Ovary (tissue), 3 donors: ENCODE measurements around the gene TM7SF2.

Experiments used
- POLR2A ChIP-seq: fragments of 450-650 bp; IDR thresholded peaks from one replicate; pipeline ENCODE4 v1.6.1; 2017; ENCODE audit warnings: antibody characterized with exemption, mild to moderate bottlenecking, moderate library complexity
- TF ChIP-seq, protein P1 (sequence below), 3 donors: fragments of 450-650 bp in 2 of 3; fragments of 200-600 bp in 1 of 3; IDR thresholded peaks; one replicate each; pipeline versions ENCODE4 v1.5.1 to v1.8.0; 2016 to 2022; ENCODE audit warnings: antibody characterized with exemption in 3 of 3, mild to moderate bottlenecking in 1 of 3
- donor health status: DM: no; HTN: no; CAD: no.

DNA sequence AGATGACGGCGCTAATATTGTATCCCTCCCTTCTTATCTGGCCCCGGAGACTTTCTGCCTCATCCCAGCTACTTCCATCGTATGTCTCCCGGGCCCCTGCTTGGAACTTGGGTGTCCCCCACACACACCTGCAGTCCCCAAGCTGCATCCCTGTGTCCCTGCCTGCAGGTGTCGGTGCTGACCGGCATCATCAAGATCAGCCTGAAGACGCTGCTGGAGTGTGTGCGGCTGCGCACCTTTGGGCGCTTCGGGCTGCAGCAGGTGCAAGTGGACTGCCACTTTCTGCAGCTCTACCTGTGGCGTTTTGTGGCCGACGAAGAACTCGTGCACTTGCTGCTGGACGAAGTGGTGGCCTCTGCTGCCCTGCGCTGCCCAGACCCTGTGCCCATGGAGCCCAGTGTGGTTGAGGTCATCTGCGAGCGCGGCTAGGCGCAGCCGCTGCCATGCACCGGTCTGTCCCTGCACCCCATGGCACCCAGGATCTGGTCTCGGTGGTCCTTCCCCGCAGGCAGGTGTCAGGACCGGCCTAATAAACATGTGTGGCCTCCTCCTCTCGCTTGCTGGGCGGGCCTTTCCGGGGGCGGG lies 421 bp upstream of the TM7SF2 start:
- TF ChIP-seq, protein P1, sequence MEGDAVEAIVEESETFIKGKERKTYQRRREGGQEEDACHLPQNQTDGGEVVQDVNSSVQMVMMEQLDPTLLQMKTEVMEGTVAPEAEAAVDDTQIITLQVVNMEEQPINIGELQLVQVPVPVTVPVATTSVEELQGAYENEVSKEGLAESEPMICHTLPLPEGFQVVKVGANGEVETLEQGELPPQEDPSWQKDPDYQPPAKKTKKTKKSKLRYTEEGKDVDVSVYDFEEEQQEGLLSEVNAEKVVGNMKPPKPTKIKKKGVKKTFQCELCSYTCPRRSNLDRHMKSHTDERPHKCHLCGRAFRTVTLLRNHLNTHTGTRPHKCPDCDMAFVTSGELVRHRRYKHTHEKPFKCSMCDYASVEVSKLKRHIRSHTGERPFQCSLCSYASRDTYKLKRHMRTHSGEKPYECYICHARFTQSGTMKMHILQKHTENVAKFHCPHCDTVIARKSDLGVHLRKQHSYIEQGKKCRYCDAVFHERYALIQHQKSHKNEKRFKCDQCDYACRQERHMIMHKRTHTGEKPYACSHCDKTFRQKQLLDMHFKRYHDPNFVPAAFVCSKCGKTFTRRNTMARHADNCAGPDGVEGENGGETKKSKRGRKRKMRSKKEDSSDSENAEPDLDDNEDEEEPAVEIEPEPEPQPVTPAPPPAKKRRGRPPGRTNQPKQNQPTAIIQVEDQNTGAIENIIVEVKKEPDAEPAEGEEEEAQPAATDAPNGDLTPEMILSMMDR (IDR thresholded peaks at IDR 0.05), result no peak
- no peak for TF ChIP-seq POLR2A
